Neural progenitor cell (in vitro differentiated cells): ENCODE measurements around the gene HNRNPA0. TPM values are rescaled to one million over a fixed set of nuclear protein-coding genes. Genes with fewer than 3 reads are reported as not detected.
"Not testable (repeated sequence)": the region's sequence is repeated elsewhere in the genome, so short reads cannot be mapped to it uniquely, and the experiment has no call there.

Source experiments
- DNase-seq: peaks from one replicate; pipeline ENCODE4 v3.0.0-alpha.2; 2016; ENCODE audit warnings: low spot score
- H2AFZ ChIP-seq: fragments of 200-600 bp; sonication (generic); replicated peaks from 2 replicates; pipeline ENCODE4 v1.6.1; 2016; ENCODE audit warnings: antibody characterized with exemption
- H3F3A ChIP-seq: fragments of 200-600 bp; sonication (generic); 2 replicates; pipeline ENCODE4 v1.6.1; 2016; ENCODE audit warnings: antibody characterized with exemption, low read depth
- H3K27ac ChIP-seq: fragments of 200-600 bp; sonication (generic); 2 replicates; pipeline ENCODE4 v1.5.1; 2016; ENCODE audit warnings: mild to moderate bottlenecking
- H3K27me3 ChIP-seq: fragments of 200-600 bp; sonication (generic); 2 replicates; pipeline ENCODE4 v1.6.1; 2016; ENCODE audit warnings: mild to moderate bottlenecking, moderate library complexity
- H3K36me3 ChIP-seq: fragments of 200-600 bp; sonication (generic); 2 replicates; pipeline ENCODE4 v1.5.1; 2016
- H3K4me1 ChIP-seq: fragments of 200-600 bp; sonication (generic); 2 replicates; pipeline ENCODE4 v1.6.1; 2016; ENCODE audit warnings: mixed run types
- H3K4me2 ChIP-seq: fragments of 200-600 bp; sonication (generic); 2 replicates; pipeline ENCODE4 v1.6.1; 2016
- H3K4me3 ChIP-seq: fragments of 200-600 bp; sonication (generic); 2 replicates; pipeline ENCODE4 v1.5.1; 2016
- H3K79me2 ChIP-seq: fragments of 200-600 bp; sonication (generic); 2 replicates; pipeline ENCODE4 v1.6.1; 2016; ENCODE audit warnings: low read depth
- H3K9ac ChIP-seq: fragments of 200-600 bp; sonication (generic); 2 replicates; pipeline ENCODE4 v1.6.1; 2016
- H3K9me3 ChIP-seq: fragments of 200-600 bp; sonication (generic); 2 replicates; pipeline ENCODE4 v1.5.1; 2016; ENCODE audit warnings: low read depth
- H4K20me1 ChIP-seq: fragments of 200-600 bp; sonication (generic); 2 replicates; pipeline ENCODE4 v1.6.1; 2016; ENCODE audit warnings: low read depth
- H3K27ac Mint-ChIP-seq: 3 replicates; pipeline ENCODE4 v1.8.0; 2021; ENCODE audit warnings: mixed read lengths
- H3K27me3 Mint-ChIP-seq: 2 replicates; pipeline ENCODE4 v1.8.0; 2022; ENCODE audit warnings: low read depth, mild to moderate bottlenecking, inconsistent platforms, moderate library complexity, mixed read lengths; ENCODE audit not compliant: insufficient read depth
- H3K36me3 Mint-ChIP-seq: 3 replicates; pipeline ENCODE4 v1.8.0; 2021; ENCODE audit warnings: mixed read lengths
- H3K4me1 Mint-ChIP-seq: 3 replicates; pipeline ENCODE4 v1.8.0; 2021; ENCODE audit warnings: mixed read lengths
- H3K4me3 Mint-ChIP-seq: 3 replicates; pipeline ENCODE4 v1.8.0; 2021; ENCODE audit warnings: mild to moderate bottlenecking, moderate library complexity, mixed read lengths
- H3K9me3 Mint-ChIP-seq: 3 replicates; pipeline ENCODE4 v1.8.0; 2020; ENCODE audit warnings: mixed read lengths
- CTCF ChIP-seq: fragments of 200-600 bp; sonication (generic); IDR thresholded peaks from 2 replicates; pipeline ENCODE4 v1.5.1; 2017; ENCODE audit warnings: antibody characterized with exemption, mild to moderate bottlenecking
- EZH2 ChIP-seq: fragments of 200-600 bp; sonication (generic); IDR thresholded peaks from 2 replicates; pipeline ENCODE4 v1.6.1; 2017; ENCODE audit warnings: antibody characterized with exemption, mild to moderate bottlenecking, moderate library complexity
- EZH2phosphoT487 ChIP-seq: fragments of 200-600 bp; sonication (generic); IDR thresholded peaks from 2 replicates; pipeline ENCODE4 v1.6.1; 2017; ENCODE audit warnings: antibody characterized with exemption
- total RNA-seq: library from RNA; depleted of rRNA; stranded (reverse); fragments of >200 nt; gene quantifications from 2 replicates; pipeline ENCODE4 v1.2.3, GENCODE V29; 2015; ENCODE audit warnings: low replicate concordance

HNRNPA0 gene
- total RNA-seq, 1 donor from 2014 or later: 49.8 TPM

GRCh38 chr5:137791387-137791786 is 37.2 kb upstream of the HNRNPA0 start:
- Mint-ChIP-seq H3K36me3 (no peaks in the 10 kb centered on the region), H3K27me3 (peaks cover 2% of the 10 kb centered on the region), H3K27ac (no peak overlapping the region), H3K4me1 (no peaks in the 10 kb centered on the region), H3K4me3 (no peak overlapping the region), H3K9me3 (no peaks in the 10 kb centered on the region)
- Histone ChIP-seq H3K9me3 (no peaks in the 10 kb centered on the region), H2AFZ (no peak overlapping the region), H3K27ac (no peak overlapping the region), H3K9ac (no peak overlapping the region), H3K4me3 (no peak overlapping the region), H3K79me2 (no peaks in the 10 kb centered on the region), H3K36me3 (no peaks in the 10 kb centered on the region), H3K4me1 (no peaks in the 10 kb centered on the region), H3K27me3 (no peaks in the 10 kb centered on the region), H4K20me1 (no peaks in the 10 kb centered on the region), H3F3A (no peaks in the 10 kb centered on the region), H3K4me2 (no peak overlapping the region)
- TF ChIP-seq CTCF: no peak
- no peak for TF ChIP-seq EZH2
- no peak for TF ChIP-seq EZH2phosphoT487
- DNase-seq: no peak

- not testable (repeated sequence) for H3K9me3 Mint-ChIP-seq, H3K36me3 ChIP-seq, H2AFZ ChIP-seq, H3K9ac ChIP-seq, H3K9me3 ChIP-seq, H3K79me2 ChIP-seq, H3K4me1 ChIP-seq, H3K27ac ChIP-seq, H3K4me3 Mint-ChIP-seq, H3K27me3 Mint-ChIP-seq, H3K4me1 Mint-ChIP-seq, H3K4me3 ChIP-seq, H4K20me1 ChIP-seq, H3F3A ChIP-seq, H3K4me2 ChIP-seq, H3K27me3 ChIP-seq, DNase-seq, H3K36me3 Mint-ChIP-seq, H3K27ac Mint-ChIP-seq
Observed at GRCh38 chr5:137788560-137788959, 34.4 kb upstream of the HNRNPA0 start.

- H3K36me3 Mint-ChIP-seq: no peaks in the 10 kb centered on the region
- TF ChIP-seq CTCF (no peak), EZH2 (no peak), EZH2phosphoT487 (no peak)
- no peak overlapping the region for H3K4me3 Mint-ChIP-seq
- no peaks in the 10 kb centered on the region for H3K27me3 Mint-ChIP-seq
- Histone ChIP-seq H3F3A (no peaks in the 10 kb centered on the region), H3K4me1 (no peaks in the 10 kb centered on the region), H2AFZ (peak overlapping the region; percentile 54), H3K36me3 (no peaks in the 10 kb centered on the region), H3K9me3 (no peaks in the 10 kb centered on the region), H3K79me2 (no peaks in the 10 kb centered on the region), H4K20me1 (no peaks in the 10 kb centered on the region), H3K27ac (no peak overlapping the region), H3K4me3 (no peak overlapping the region), H3K27me3 (no peaks in the 10 kb centered on the region), H3K4me2 (no peak overlapping the region), H3K9ac (no peak overlapping the region)
- no peaks in the 10 kb centered on the region for H3K9me3 Mint-ChIP-seq
- no peak for DNase-seq
- H3K4me1 Mint-ChIP-seq: no peaks in the 10 kb centered on the region
- H3K27ac Mint-ChIP-seq: no peak overlapping the region
Observed at GRCh38 chr5:137782984-137783536, 28.9 kb upstream of the HNRNPA0 start.

- H3K27me3 Mint-ChIP-seq: no peaks in the 10 kb centered on the region
- H3K36me3 Mint-ChIP-seq: no peaks in the 10 kb centered on the region
- no peaks in the 10 kb centered on the region for H3K4me1 Mint-ChIP-seq
- H3K4me3 ChIP-seq: no peak overlapping the region
- H3K36me3 ChIP-seq: no peaks in the 10 kb centered on the region
- H4K20me1 ChIP-seq: no peaks in the 10 kb centered on the region
- no peaks in the 10 kb centered on the region for H3K4me1 ChIP-seq
- no peaks in the 10 kb centered on the region for H3F3A ChIP-seq
- DNase-seq: no peak
- H3K27ac Mint-ChIP-seq: no peak overlapping the region
- no peak overlapping the region for H2AFZ ChIP-seq
- no peaks in the 10 kb centered on the region for H3K27me3 ChIP-seq
- no peak overlapping the region for H3K9ac ChIP-seq
- H3K9me3 Mint-ChIP-seq: no peaks in the 10 kb centered on the region
- no peak overlapping the region for H3K4me2 ChIP-seq
- H3K27ac ChIP-seq: no peak overlapping the region
- no peaks in the 10 kb centered on the region for H3K79me2 ChIP-seq
- TF ChIP-seq CTCF (no peak), EZH2 (no peak), EZH2phosphoT487 (no peak)
- H3K4me3 Mint-ChIP-seq: no peak overlapping the region
- H3K9me3 ChIP-seq: no peaks in the 10 kb centered on the region
Observed at GRCh38 chr5:137782055-137782454, 27.9 kb upstream of the HNRNPA0 start.
